Cardiac muscle cell (in vitro differentiated cells and primary cell): ENCODE measurements around the gene SPRN. TPM values are rescaled to one million over a fixed set of nuclear protein-coding genes. Genes with fewer than 3 reads are reported as not detected.
"Not testable (repeated sequence)": the region's sequence is repeated elsewhere in the genome, so short reads cannot be mapped to it uniquely, and the experiment has no call there.

Experiments used
- DNase-seq, 2 donors: peaks; one replicate each; pipeline versions ENCODE4 v3.0.0 to v3.0.0-alpha.2; 2010 to 2017; ENCODE audit warnings: low read depth in 1 of 2, low spot score in 1 of 2
- H3K27ac ChIP-seq: fragments of 200-600 bp; sonication (generic); 2 replicates; pipeline ENCODE4 v1.5.1; 2016
- H3K27me3 ChIP-seq: fragments of 200-600 bp; sonication (generic); 2 replicates; pipeline ENCODE4 v1.6.0; 2016; ENCODE audit warnings: control low read depth
- H3K36me3 ChIP-seq: fragments of 200-600 bp; sonication (generic); 2 replicates; pipeline ENCODE4 v1.5.1; 2016; ENCODE audit warnings: control low read depth
- H3K4me1 ChIP-seq: fragments of 200-600 bp; sonication (generic); 2 replicates; pipeline ENCODE4 v1.8.1; 2017; ENCODE audit warnings: low read depth, mild to moderate bottlenecking, mixed run types
- H3K4me3 ChIP-seq: fragments of 200-600 bp; sonication (generic); 2 replicates; pipeline ENCODE4 v1.5.1; 2016; ENCODE audit warnings: mild to moderate bottlenecking
- H3K9me3 ChIP-seq: fragments of 200-600 bp; sonication (generic); 2 replicates; pipeline ENCODE4 v1.5.1; 2017; ENCODE audit warnings: low read depth, mild to moderate bottlenecking, control low read depth
- polyA plus RNA-seq: library from polyadenylated mRNA; unstranded; fragments of >200 nt; fragmentation: Nextera tagmentation; extraction: Ambion mirVana; gene quantifications from 2 replicates; pipeline ENCODE4 v1.2.1, GENCODE V29; 2016
- total RNA-seq: library from RNA; depleted of rRNA; stranded (reverse); fragments of >200 nt; gene quantifications from 2 replicates; pipeline ENCODE4 v1.2.3, GENCODE V29; 2016
- TF ChIP-seq, protein P1 (sequence below): IDR thresholded peaks from 2 replicates; pipeline ENCODE4 v1.5.1; 2012; ENCODE audit warnings: low read depth, mild to moderate bottlenecking, low read length

Gene SPRN
- total and polyA plus RNA-seq, 2 experiments from 2014 or later: 0.33 to 2.3 TPM

DNA sequence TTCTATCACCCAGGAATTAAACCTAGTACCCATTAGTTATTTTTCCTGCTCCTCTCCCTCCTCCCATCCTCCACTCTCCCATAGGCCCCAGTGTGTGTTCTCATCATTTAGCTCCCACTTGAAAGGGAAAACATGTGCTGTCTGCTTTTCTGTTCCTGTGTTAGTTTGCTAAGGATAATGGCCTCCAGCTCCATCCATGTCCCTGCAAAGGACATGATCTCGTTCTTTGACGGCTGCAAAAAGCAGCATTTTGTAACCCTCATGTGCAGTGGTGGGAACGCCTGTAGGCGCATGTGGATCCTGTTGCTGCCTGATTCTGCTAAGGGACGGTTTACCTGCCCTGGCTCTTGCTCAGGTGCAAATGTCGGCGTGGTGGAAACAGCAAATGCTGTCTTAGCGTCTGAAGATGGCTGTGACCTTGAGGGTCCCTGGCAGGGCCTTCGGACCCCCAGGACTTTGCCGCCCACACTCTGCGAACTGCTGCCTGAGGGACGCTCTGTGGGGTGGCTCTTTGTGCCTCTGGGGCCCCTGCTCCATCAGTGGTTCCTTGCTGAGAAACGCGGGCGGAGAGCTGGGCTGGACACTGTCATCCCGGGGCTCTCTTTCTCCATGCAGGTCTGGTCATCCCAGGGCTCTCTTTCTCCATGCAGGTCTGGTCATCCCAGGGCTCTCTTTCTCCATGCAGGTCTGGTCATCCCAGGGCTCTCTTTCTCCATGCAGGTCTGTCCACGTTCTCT, 36.0 kb downstream of the SPRN start:
- peaks cover 4% of the 10 kb centered on the region for H3K36me3 ChIP-seq
- H3K4me1 ChIP-seq: peaks cover under 1% of the 10 kb centered on the region
- H3K4me3 ChIP-seq: no peak overlapping the region
- H3K27ac ChIP-seq: no peak overlapping the region
- no peaks in the 10 kb centered on the region for H3K27me3 ChIP-seq
- H3K9me3 ChIP-seq: no peaks in the 10 kb centered on the region
- DNase-seq: no peak
- TF ChIP-seq, protein P1, sequence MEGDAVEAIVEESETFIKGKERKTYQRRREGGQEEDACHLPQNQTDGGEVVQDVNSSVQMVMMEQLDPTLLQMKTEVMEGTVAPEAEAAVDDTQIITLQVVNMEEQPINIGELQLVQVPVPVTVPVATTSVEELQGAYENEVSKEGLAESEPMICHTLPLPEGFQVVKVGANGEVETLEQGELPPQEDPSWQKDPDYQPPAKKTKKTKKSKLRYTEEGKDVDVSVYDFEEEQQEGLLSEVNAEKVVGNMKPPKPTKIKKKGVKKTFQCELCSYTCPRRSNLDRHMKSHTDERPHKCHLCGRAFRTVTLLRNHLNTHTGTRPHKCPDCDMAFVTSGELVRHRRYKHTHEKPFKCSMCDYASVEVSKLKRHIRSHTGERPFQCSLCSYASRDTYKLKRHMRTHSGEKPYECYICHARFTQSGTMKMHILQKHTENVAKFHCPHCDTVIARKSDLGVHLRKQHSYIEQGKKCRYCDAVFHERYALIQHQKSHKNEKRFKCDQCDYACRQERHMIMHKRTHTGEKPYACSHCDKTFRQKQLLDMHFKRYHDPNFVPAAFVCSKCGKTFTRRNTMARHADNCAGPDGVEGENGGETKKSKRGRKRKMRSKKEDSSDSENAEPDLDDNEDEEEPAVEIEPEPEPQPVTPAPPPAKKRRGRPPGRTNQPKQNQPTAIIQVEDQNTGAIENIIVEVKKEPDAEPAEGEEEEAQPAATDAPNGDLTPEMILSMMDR: no peak

DNA sequence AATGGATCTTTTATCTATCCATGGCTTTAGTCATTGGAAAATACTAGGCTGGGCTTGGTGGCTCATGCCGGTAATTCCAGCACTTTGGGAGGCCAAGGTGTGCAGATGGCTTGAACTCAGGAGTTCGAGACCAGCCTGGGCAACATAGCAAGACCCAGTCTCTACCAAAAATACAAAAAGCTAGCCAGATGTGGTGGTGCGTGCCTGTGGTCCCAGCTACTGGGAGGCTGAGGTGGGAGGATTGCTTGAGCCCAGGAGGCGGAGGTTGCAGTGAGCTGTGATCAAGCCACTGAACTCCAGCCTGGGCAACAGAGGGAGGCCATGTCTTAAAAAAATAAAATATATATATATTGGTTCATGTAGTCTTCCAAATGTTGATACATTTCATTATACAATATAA, 37.5 kb downstream of the SPRN start:
- not testable (repeated sequence) for H3K9me3 ChIP-seq, H3K4me1 ChIP-seq, H3K27ac ChIP-seq, H3K36me3 ChIP-seq, DNase-seq, H3K27me3 ChIP-seq, H3K4me3 ChIP-seq

DNA sequence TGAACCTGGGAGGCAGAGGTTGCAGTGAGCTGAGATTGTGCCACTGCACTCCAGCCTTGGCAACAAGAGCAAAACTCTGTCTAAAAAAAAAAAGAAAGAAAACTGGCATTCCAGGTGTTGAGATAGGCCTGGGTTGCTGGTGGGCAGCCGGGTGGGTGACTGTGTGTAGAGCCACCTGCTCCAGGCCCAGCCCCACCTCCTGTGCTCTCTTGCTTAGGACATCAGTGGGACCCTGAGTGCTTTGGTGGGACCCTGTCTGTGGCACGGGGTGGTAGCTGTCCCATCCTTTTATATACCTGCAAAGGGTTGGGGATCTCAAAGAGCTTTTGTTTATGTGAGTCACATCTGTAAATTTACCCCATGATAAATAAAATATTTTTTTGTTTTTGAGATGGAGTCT, 39.2 kb downstream of the SPRN start:
- Histone ChIP-seq H3K27me3 (no peaks in the 10 kb centered on the region), H3K36me3 (peaks cover 4% of the 10 kb centered on the region), H3K4me3 (no peak overlapping the region), H3K9me3 (no peaks in the 10 kb centered on the region), H3K4me1 (no peaks in the 10 kb centered on the region), H3K27ac (no peak overlapping the region)
- TF ChIP-seq, protein P1: no peak
- DNase-seq: no peak

DNA sequence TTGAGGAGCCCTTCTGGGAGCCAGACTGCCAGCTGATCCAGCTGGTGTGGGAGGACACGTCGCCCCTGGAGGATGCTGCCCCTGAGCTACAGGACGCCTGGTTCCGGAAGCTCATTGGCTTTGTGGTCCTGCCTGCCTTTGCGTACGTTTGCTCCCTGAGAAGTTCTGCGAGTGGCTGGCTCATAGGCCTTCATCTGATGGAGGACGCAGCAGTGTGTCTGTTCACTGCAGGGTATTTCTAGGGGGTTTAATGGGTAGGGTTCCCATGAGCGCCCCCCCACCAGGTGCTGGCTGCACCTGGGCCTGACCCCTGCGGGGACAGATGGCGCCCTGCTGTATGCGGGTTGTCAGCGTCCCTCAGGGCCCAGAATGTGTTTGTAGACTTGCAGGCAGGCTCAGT, 40.4 kb downstream of the SPRN start:
- H3K4me1 ChIP-seq: no peaks in the 10 kb centered on the region
- H3K9me3 ChIP-seq: no peaks in the 10 kb centered on the region
- DNase-seq: no peak
- H3K27ac ChIP-seq: no peak overlapping the region
- no peak overlapping the region for H3K4me3 ChIP-seq
- H3K27me3 ChIP-seq: no peaks in the 10 kb centered on the region
- peaks cover 2% of the 10 kb centered on the region for H3K36me3 ChIP-seq
- TF ChIP-seq, protein P1: no peak

DNA sequence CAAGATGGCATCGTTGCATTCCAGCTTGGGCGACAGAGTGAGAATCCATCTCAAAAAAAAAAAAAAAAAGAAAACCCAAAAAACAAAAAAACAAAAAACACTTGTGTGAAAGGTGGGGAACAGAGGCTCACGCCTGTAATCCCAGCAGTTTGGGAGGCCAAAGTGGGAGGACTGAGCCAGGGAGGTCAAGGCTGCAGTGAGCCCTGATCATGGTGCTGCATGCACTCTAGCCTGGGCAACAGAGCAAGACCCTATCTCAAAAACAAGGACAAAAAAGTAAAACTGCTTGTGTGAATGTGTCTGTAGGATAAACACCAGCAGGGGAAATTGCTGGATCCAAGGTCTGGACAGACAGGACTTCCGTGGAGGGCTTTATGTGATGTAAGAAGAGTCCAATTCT, 40.9 kb downstream of the SPRN start:
- no peak overlapping the region for H3K27ac ChIP-seq
- H3K36me3 ChIP-seq: no peaks in the 10 kb centered on the region
- no peaks in the 10 kb centered on the region for H3K9me3 ChIP-seq
- TF ChIP-seq, protein P1: no peak
- H3K27me3 ChIP-seq: no peaks in the 10 kb centered on the region
- H3K4me3 ChIP-seq: no peak overlapping the region
- no peaks in the 10 kb centered on the region for H3K4me1 ChIP-seq
- DNase-seq: no peak

DNA sequence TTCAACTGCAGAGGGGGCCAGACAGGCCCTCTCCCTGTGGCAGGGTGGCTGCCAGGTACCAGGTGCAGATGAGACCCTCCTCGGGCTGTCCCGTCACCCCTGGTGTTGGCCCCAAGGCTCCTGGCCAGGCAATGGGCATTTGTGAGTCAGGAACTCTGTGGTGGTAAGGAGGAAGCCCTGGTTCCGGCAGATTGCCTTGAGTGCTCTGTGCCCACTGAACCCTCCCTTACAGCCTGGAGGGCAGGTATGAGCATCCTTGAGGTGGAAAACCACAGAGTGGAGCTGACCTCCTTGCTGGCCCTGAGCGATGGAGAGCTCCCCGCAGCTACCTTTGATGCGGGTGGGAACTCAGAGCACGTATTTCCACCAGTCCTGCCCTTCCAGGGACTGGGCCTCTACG, 43.4 kb downstream of the SPRN start:
- TF ChIP-seq, protein P1: no peak
- no peaks in the 10 kb centered on the region for H3K4me1 ChIP-seq
- no peaks in the 10 kb centered on the region for H3K9me3 ChIP-seq
- no peak for DNase-seq
- peaks cover 10% of the 10 kb centered on the region for H3K27me3 ChIP-seq
- H3K36me3 ChIP-seq: no peaks in the 10 kb centered on the region
- H3K27ac ChIP-seq: no peak overlapping the region
- H3K4me3 ChIP-seq: no peak overlapping the region
